OCI-LY1 (cell line): ENCODE results near the gene MPZL3.

Experiments
- H2AFZ ChIP-seq: fragments of 200-600 bp; sonication (generic), shearing (Covaris generic); 2 replicates; pipeline ENCODE4 v1.6.0; 2014; ENCODE audit warnings: antibody characterized with exemption, mild to moderate bottlenecking, low read length
- H3F3A ChIP-seq: fragments of 200-600 bp; sonication (generic), shearing (Covaris generic); 2 replicates; pipeline ENCODE4 v1.6.0; 2014; ENCODE audit warnings: mild to moderate bottlenecking, antibody characterized with exemption, low read length, moderate library complexity; ENCODE audit not compliant: insufficient read depth
- H3K27ac ChIP-seq: fragments of 200-600 bp; sonication (generic); 2 replicates; pipeline ENCODE4 v1.5.1; 2014; ENCODE audit warnings: low read length, mixed run types, mild to moderate bottlenecking, low read depth; ENCODE audit not compliant: poor library complexity, severe bottlenecking
- H3K27me3 ChIP-seq: fragments of 200-600 bp; sonication (generic); 2 replicates; pipeline ENCODE4 v1.6.0; 2014; ENCODE audit warnings: antibody characterized with exemption, mild to moderate bottlenecking, low read length, moderate library complexity; ENCODE audit not compliant: insufficient read depth
- H3K36me3 ChIP-seq: fragments of 200-600 bp; sonication (generic); 2 replicates; pipeline ENCODE4 v1.6.1; 2014; ENCODE audit warnings: mild to moderate bottlenecking, antibody characterized with exemption, low read length, moderate library complexity, mixed read lengths; ENCODE audit not compliant: insufficient read depth
- H3K4me1 ChIP-seq: fragments of 200-600 bp; sonication (generic); 2 replicates; pipeline ENCODE4 v1.5.1; 2014; ENCODE audit warnings: mild to moderate bottlenecking, low read length, moderate library complexity; ENCODE audit not compliant: insufficient read depth, severe bottlenecking
- H3K4me2 ChIP-seq: fragments of 200-600 bp; sonication (generic), shearing (Covaris generic); 2 replicates; pipeline ENCODE4 v1.6.1; 2014; ENCODE audit warnings: low read length
- H3K4me3 ChIP-seq: fragments of 200-600 bp; sonication (generic); 2 replicates; pipeline ENCODE4 v1.5.1; 2014; ENCODE audit warnings: low read length, low read depth, mild to moderate bottlenecking, mixed read lengths; ENCODE audit not compliant: poor library complexity, severe bottlenecking
- H3K79me2 ChIP-seq: fragments of 200-600 bp; shearing (Covaris generic); 2 replicates; pipeline ENCODE4 v1.6.1; 2016; ENCODE audit warnings: mixed run types, low read length, mixed read lengths; ENCODE audit not compliant: insufficient read depth
- H3K9ac ChIP-seq: fragments of 200-600 bp; sonication (generic), shearing (Covaris generic); 2 replicates; pipeline ENCODE4 v1.6.1; 2014; ENCODE audit warnings: mild to moderate bottlenecking, low read length, mixed read lengths
- H3K9me2 ChIP-seq: fragments of 200-600 bp; sonication (generic), shearing (Covaris generic); 2 replicates; pipeline ENCODE4 v1.6.1; 2014; ENCODE audit warnings: low read depth, mild to moderate bottlenecking, low read length, mixed read lengths
- H3K9me3 ChIP-seq: fragments of 200-600 bp; shearing (Covaris generic); 2 replicates; pipeline ENCODE4 v1.6.1; 2014; ENCODE audit warnings: low read length, mixed read lengths
- H4K20me1 ChIP-seq: fragments of 200-600 bp; sonication (generic), shearing (Covaris generic); 2 replicates; pipeline ENCODE4 v1.6.0; 2016; ENCODE audit warnings: mild to moderate bottlenecking, low read length; ENCODE audit not compliant: insufficient read depth
- CTCF ChIP-seq: fragments of 200-600 bp; sonication (generic), shearing (Covaris generic); IDR thresholded peaks from 2 replicates; pipeline ENCODE4 v1.5.1; 2017; ENCODE audit warnings: mild to moderate bottlenecking, antibody characterized with exemption, low read length, moderate library complexity, mixed read lengths
- EZH2 ChIP-seq: fragments of 200-600 bp; sonication (generic), shearing (Covaris generic); IDR thresholded peaks from 2 replicates; pipeline ENCODE4 v1.8.0; 2017; ENCODE audit warnings: borderline replicate concordance, mixed run types, mild to moderate bottlenecking, antibody characterized with exemption, low read length, moderate library complexity, mixed read lengths

MPZL3 gene

GRCh38 chr11:118243161-118243560 lies 9.0 kb downstream of the MPZL3 start:
- H3F3A ChIP-seq = no peaks in the 10 kb centered on the region
- H3K4me1 ChIP-seq = no peaks in the 10 kb centered on the region
- H3K4me3 ChIP-seq = no peak overlapping the region
- H3K9me3 ChIP-seq = no peaks in the 10 kb centered on the region
- no peaks in the 10 kb centered on the region for H3K27me3 ChIP-seq
- no peak overlapping the region for H3K4me2 ChIP-seq
- no peak overlapping the region for H2AFZ ChIP-seq
- no peak overlapping the region for H3K27ac ChIP-seq
- no peak overlapping the region for H3K9ac ChIP-seq
- TF ChIP-seq CTCF (no peak), EZH2 (no peak)
- no peaks in the 10 kb centered on the region for H3K9me2 ChIP-seq
- H3K36me3 ChIP-seq = no peaks in the 10 kb centered on the region
- H3K79me2 ChIP-seq = no peaks in the 10 kb centered on the region
- no peaks in the 10 kb centered on the region for H4K20me1 ChIP-seq

DNA sequence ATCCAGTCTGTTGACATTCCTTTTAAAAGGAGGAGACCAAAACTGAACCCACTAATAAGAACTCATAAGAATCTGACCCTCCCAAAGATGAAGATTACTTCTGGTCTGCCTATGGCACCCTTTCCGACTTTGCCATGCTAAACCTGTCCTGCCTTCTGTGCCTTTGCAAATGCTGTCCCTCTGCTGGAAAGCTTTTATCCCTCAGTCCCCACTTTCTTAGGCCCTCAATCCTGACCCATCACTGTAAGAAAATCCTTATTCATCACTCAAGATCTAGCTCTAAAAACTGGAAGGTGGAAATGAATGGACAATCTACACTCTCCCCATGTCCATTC lies 10.4 kb downstream of the MPZL3 start:
- Histone ChIP-seq H3K9me3 (no peaks in the 10 kb centered on the region), H3K4me1 (no peaks in the 10 kb centered on the region), H3K9ac (no peak overlapping the region), H2AFZ (no peak overlapping the region), H3K36me3 (no peaks in the 10 kb centered on the region), H3K4me2 (no peak overlapping the region), H3F3A (no peaks in the 10 kb centered on the region), H3K27me3 (no peaks in the 10 kb centered on the region), H3K79me2 (no peaks in the 10 kb centered on the region), H3K9me2 (no peaks in the 10 kb centered on the region), H4K20me1 (no peaks in the 10 kb centered on the region), H3K4me3 (no peak overlapping the region), H3K27ac (no peak overlapping the region)
- TF ChIP-seq CTCF (no peak), EZH2 (no peak)

GRCh38 chr11:118240999-118241763 lies 11.0 kb downstream of the MPZL3 start:
- no peaks in the 10 kb centered on the region for H3K4me1 ChIP-seq

More at GRCh38 chr11:118240999-118241763, 11.0 kb downstream of the MPZL3 start:
- Histone ChIP-seq H4K20me1 (no peaks in the 10 kb centered on the region), H3K9ac (no peak overlapping the region), H3K27ac (no peak overlapping the region), H2AFZ (no peak overlapping the region), H3K36me3 (no peaks in the 10 kb centered on the region), H3K9me3 (no peaks in the 10 kb centered on the region), H3K9me2 (no peaks in the 10 kb centered on the region), H3F3A (no peaks in the 10 kb centered on the region), H3K4me2 (no peak overlapping the region), H3K4me3 (no peak overlapping the region), H3K79me2 (no peaks in the 10 kb centered on the region), H3K27me3 (no peaks in the 10 kb centered on the region)
- TF ChIP-seq CTCF (no peak), EZH2 (no peak)
